ENCODE results near the gene GPBP1L1.

Gene GPBP1L1

DNA sequence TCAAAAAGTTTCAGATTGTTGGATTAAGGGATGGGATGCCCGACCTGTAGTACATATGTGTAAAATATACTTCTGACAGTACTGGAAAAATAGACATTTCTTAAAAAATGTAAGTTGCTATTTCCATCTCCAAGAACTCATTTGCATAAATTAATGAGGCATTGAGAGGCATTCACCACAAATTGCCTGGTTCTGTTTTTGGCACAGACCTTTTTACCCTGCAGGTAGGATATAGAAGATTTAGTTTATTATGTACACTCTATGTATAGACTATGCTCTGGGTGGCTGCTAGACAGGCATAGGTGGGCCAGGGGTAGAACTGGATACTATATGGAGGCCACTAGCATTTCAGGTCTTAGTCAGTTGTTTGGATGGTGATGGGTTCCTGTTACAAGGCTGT lies 70.4 kb downstream of the GPBP1L1 start:
- Histone ChIP-seq H3K27me3 (ENCODE audit: insufficient read depth, low read length, poor library complexity, severe bottlenecking) (no peaks in the 10 kb centered on the region), H3K4me3 (ENCODE audit: low read length, poor library complexity, severe bottlenecking) (no peak overlapping the region), H3K4me2 (ENCODE audit: low read depth, low read length, poor library complexity, severe bottlenecking) (no peak overlapping the region), H3K36me3 (ENCODE audit: insufficient read depth, low read length) (peaks cover 75% of the 10 kb centered on the region), H4K20me1 (ENCODE audit: insufficient read depth, low read length, poor library complexity, severe bottlenecking) (no peaks in the 10 kb centered on the region), H3K9me2 (replicated peaks; ENCODE audit: low read depth, low read length) (no peaks in the 10 kb centered on the region), H3K4me1 (ENCODE audit: insufficient read depth, low read length, poor library complexity, severe bottlenecking) (no peaks in the 10 kb centered on the region), H2AFZ (ENCODE audit: low read length) (no peak overlapping the region), H3K9ac (ENCODE audit: low read depth, low read length, poor library complexity, severe bottlenecking) (no peak overlapping the region), H3F3A (ENCODE audit: low read depth) (no peaks in the 10 kb centered on the region), H3K79me2 (ENCODE audit: insufficient read depth, low read length) (no peaks in the 10 kb centered on the region), H3K9me3 (ENCODE audit: insufficient read depth, low read depth, low read length) (no peaks in the 10 kb centered on the region)
- TF ChIP-seq CTCF (conservative IDR thresholded peaks at IDR 0.05; ENCODE audit: low read length) (no peak), EZH2phosphoT487 (IDR thresholded peaks at IDR 0.05; ENCODE audit: borderline replicate concordance) (no peak)

GRCh38 chr1:45612941-45613579 lies 73.3 kb downstream of the GPBP1L1 start:
- Histone ChIP-seq H3K4me1 (ENCODE audit: insufficient read depth, low read length, poor library complexity, severe bottlenecking) (no peaks in the 10 kb centered on the region), H3K27me3 (ENCODE audit: insufficient read depth, low read length, poor library complexity, severe bottlenecking) (no peaks in the 10 kb centered on the region), H3F3A (ENCODE audit: low read depth) (no peaks in the 10 kb centered on the region; the same call in 1 of the 2 replicates), H4K20me1 (ENCODE audit: insufficient read depth, low read length, poor library complexity, severe bottlenecking) (peaks cover 14% of the 10 kb centered on the region), H3K79me2 (ENCODE audit: insufficient read depth, low read length) (peaks cover 5% of the 10 kb centered on the region; the same call in 1 of the 2 replicates), H3K9me3 (ENCODE audit: insufficient read depth, low read depth, low read length) (no peaks in the 10 kb centered on the region), H2AFZ (ENCODE audit: low read length) (no peak overlapping the region), H3K4me3 (ENCODE audit: low read length, poor library complexity, severe bottlenecking) (no peak overlapping the region), H3K36me3 (ENCODE audit: insufficient read depth, low read length) (peaks cover 92% of the 10 kb centered on the region), H3K4me2 (ENCODE audit: low read depth, low read length, poor library complexity, severe bottlenecking) (no peak overlapping the region), H3K9ac (ENCODE audit: low read depth, low read length, poor library complexity, severe bottlenecking) (no peak overlapping the region), H3K9me2 (replicated peaks; ENCODE audit: low read depth, low read length) (no peaks in the 10 kb centered on the region)
- no peak for TF ChIP-seq EZH2phosphoT487 (IDR thresholded peaks at IDR 0.05; ENCODE audit: borderline replicate concordance)
- TF ChIP-seq CTCF (conservative IDR thresholded peaks at IDR 0.05; ENCODE audit: low read length), result no peak

GRCh38 chr1:45610589-45611226 lies 75.6 kb downstream of the GPBP1L1 start:
- no peaks in the 10 kb centered on the region; the same call in 1 of the 2 replicates for H3F3A ChIP-seq (ENCODE audit: low read depth)
- peaks cover 32% of the 10 kb centered on the region for H4K20me1 ChIP-seq (ENCODE audit: insufficient read depth, low read length, poor library complexity, severe bottlenecking)
- H3K4me1 ChIP-seq (ENCODE audit: insufficient read depth, low read length, poor library complexity, severe bottlenecking), result no peaks in the 10 kb centered on the region
- H3K9me3 ChIP-seq (ENCODE audit: insufficient read depth, low read depth, low read length), result no peaks in the 10 kb centered on the region
- peaks cover 20% of the 10 kb centered on the region for H3K79me2 ChIP-seq (ENCODE audit: insufficient read depth, low read length)
- no peak overlapping the region for H3K4me3 ChIP-seq (ENCODE audit: low read length, poor library complexity, severe bottlenecking)
- TF ChIP-seq EZH2phosphoT487 (IDR thresholded peaks at IDR 0.05; ENCODE audit: borderline replicate concordance) (no peak), CTCF (conservative IDR thresholded peaks at IDR 0.05; ENCODE audit: low read length) (no peak)
- H3K36me3 ChIP-seq (ENCODE audit: insufficient read depth, low read length), result peaks cover 92% of the 10 kb centered on the region
- H3K9me2 ChIP-seq (replicated peaks; ENCODE audit: low read depth, low read length), result no peaks in the 10 kb centered on the region
- no peak overlapping the region for H3K4me2 ChIP-seq (ENCODE audit: low read depth, low read length, poor library complexity, severe bottlenecking)
- H3K9ac ChIP-seq (ENCODE audit: low read depth, low read length, poor library complexity, severe bottlenecking), result no peak overlapping the region
- no peak overlapping the region for H2AFZ ChIP-seq (ENCODE audit: low read length)
- H3K27me3 ChIP-seq (ENCODE audit: insufficient read depth, low read length, poor library complexity, severe bottlenecking), result no peaks in the 10 kb centered on the region
